H54 (cell line): Measurements from ENCODE around the gene TMCC1.
"Not testable (repeated sequence)": the region's sequence is repeated elsewhere in the genome, so short reads cannot be mapped to it uniquely, and the experiment has no call there.

ENCODE experiments used
- DNase-seq: peaks from one replicate; pipeline ENCODE4 v3.0.0; 2011; ENCODE audit warnings: low spot score, mixed read lengths; ENCODE audit not compliant: insufficient read length
- FAIRE-seq: peaks from 3 replicates; lab custom pipeline; 2011; peaks lifted over from hg19 to GRCh38; lab: Jason Lieb, UNC
- POLR2A ChIP-seq: IDR thresholded peaks from 2 replicates; pipeline ENCODE4 v1.6.1; 2011; ENCODE audit warnings: low read depth, mild to moderate bottlenecking, low read length

Gene TMCC1

GRCh38 chr3:129868912-129869311, 24.6 kb downstream of the TMCC1 start:
- DNase-seq (no peak), FAIRE-seq (no peak)
- TF ChIP-seq POLR2A, result no peak

- DNase-seq, result no peak
- no peak for TF ChIP-seq POLR2A
- FAIRE-seq, result no peak
Measured at GRCh38 chr3:129867506-129868124, 25.9 kb downstream of the TMCC1 start.

- DNase-seq (no peak), FAIRE-seq (peak; percentile 75)
- TF ChIP-seq POLR2A, result no peak
Measured at GRCh38 chr3:129865806-129866205, 27.7 kb downstream of the TMCC1 start.

GRCh38 chr3:129864519-129864918, 29.0 kb downstream of the TMCC1 start:
- no peak for TF ChIP-seq POLR2A
- no peak for FAIRE-seq
- DNase-seq, result no peak

- FAIRE-seq (no peak), DNase-seq (no peak)
- TF ChIP-seq POLR2A, result no peak
Measured at GRCh38 chr3:129859272-129859671, 34.2 kb downstream of the TMCC1 start.

- no peak for TF ChIP-seq POLR2A
- FAIRE-seq, result peak; percentile 30
- DNase-seq, result no peak
Measured at GRCh38 chr3:129857899-129858298, 35.6 kb downstream of the TMCC1 start.

- DNase-seq, FAIRE-seq: not testable (repeated sequence)
Measured at GRCh38 chr3:129856790-129857189, 36.7 kb downstream of the TMCC1 start.

GRCh38 chr3:129855832-129856419, 37.6 kb downstream of the TMCC1 start:
- FAIRE-seq (peak; percentile 45), DNase-seq (no peak)
- no peak for TF ChIP-seq POLR2A

GRCh38 chr3:129855170-129855831, 38.2 kb downstream of the TMCC1 start:
- FAIRE-seq (no peak), DNase-seq (no peak)
- TF ChIP-seq POLR2A, result no peak

- no peak for FAIRE-seq
- no peak for DNase-seq
- no peak for TF ChIP-seq POLR2A
Measured at GRCh38 chr3:129854460-129854859, 39.1 kb downstream of the TMCC1 start.

GRCh38 chr3:129845956-129846355, 47.6 kb downstream of the TMCC1 start:
- DNase-seq (no peak), FAIRE-seq (peak; percentile 93)
- TF ChIP-seq POLR2A, result no peak

GRCh38 chr3:129840707-129841360, 52.7 kb downstream of the TMCC1 start:
- TF ChIP-seq POLR2A, result no peak
- FAIRE-seq, result no peak
- DNase-seq, result no peak

- no peak for FAIRE-seq
- DNase-seq, result no peak
- no peak for TF ChIP-seq POLR2A
Measured at GRCh38 chr3:129838086-129838485, 55.4 kb downstream of the TMCC1 start.

- no peak for TF ChIP-seq POLR2A
- no peak for DNase-seq
Measured at GRCh38 chr3:129837065-129837642, 56.4 kb downstream of the TMCC1 start.

More at GRCh38 chr3:129837065-129837642, 56.4 kb downstream of the TMCC1 start:
- peak; percentile 36 for FAIRE-seq
